ENCODE results near the gene INS.

DNA sequence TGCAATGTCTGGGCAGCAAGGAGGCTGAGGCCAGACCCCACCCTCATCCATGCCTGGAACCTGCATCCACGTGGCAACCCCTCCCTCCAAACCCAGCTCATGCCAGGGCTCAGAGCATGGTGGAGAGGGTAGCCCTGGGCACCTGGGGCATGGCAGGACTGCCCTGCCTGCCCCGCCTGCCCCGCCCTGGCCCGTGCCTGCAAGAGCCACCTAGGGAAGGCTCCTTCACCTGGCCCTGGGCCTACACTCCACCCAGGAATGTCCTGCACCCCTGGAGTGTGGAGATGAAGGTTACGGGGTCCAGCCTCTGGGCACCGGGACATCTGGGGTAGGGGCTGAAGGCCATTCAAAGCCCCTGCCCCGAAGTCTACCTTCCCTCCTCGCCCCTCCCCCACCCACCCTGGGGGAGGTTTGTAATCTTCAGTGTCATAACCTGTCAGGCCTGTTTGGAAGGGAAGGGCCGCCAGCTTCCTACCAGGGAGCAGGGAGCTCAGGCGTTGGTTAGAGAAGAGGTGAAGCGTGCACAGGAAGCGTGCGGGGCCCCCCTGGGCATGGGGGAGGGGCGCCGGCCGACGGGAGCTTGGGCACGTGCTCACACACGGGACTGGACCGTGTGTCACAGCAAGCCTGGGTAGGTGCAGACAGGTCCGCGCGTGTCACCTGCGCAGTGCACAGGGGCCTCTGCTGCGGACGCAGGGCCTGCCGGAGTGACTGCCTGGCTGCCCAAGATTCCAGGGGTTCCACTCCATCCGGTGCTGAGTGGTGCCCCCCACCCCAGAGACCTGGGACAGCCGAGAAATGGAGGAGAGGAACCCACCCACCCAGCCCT lies 41.3 kb upstream of the INS start:
- TF ChIP-seq, protein P1, sequence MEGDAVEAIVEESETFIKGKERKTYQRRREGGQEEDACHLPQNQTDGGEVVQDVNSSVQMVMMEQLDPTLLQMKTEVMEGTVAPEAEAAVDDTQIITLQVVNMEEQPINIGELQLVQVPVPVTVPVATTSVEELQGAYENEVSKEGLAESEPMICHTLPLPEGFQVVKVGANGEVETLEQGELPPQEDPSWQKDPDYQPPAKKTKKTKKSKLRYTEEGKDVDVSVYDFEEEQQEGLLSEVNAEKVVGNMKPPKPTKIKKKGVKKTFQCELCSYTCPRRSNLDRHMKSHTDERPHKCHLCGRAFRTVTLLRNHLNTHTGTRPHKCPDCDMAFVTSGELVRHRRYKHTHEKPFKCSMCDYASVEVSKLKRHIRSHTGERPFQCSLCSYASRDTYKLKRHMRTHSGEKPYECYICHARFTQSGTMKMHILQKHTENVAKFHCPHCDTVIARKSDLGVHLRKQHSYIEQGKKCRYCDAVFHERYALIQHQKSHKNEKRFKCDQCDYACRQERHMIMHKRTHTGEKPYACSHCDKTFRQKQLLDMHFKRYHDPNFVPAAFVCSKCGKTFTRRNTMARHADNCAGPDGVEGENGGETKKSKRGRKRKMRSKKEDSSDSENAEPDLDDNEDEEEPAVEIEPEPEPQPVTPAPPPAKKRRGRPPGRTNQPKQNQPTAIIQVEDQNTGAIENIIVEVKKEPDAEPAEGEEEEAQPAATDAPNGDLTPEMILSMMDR (IDR thresholded peaks at IDR 0.05; ENCODE audit: borderline replicate concordance, extremely low read depth, low read length, poor library complexity, severe bottlenecking): no peak
- TF ChIP-seq EZH2 (IDR thresholded peaks at IDR 0.05; ENCODE audit: borderline replicate concordance, low read depth, low read length, severe bottlenecking): no peak

Data from DND-41 (cell line).